NCI-H69 (cell line): ENCODE data around the gene TMEM178B.

Source experiments
- DNase-seq: peaks from one replicate; lab custom pipeline; 2025; lab: John Stamatoyannopoulos, UW

TMEM178B gene

DNA sequence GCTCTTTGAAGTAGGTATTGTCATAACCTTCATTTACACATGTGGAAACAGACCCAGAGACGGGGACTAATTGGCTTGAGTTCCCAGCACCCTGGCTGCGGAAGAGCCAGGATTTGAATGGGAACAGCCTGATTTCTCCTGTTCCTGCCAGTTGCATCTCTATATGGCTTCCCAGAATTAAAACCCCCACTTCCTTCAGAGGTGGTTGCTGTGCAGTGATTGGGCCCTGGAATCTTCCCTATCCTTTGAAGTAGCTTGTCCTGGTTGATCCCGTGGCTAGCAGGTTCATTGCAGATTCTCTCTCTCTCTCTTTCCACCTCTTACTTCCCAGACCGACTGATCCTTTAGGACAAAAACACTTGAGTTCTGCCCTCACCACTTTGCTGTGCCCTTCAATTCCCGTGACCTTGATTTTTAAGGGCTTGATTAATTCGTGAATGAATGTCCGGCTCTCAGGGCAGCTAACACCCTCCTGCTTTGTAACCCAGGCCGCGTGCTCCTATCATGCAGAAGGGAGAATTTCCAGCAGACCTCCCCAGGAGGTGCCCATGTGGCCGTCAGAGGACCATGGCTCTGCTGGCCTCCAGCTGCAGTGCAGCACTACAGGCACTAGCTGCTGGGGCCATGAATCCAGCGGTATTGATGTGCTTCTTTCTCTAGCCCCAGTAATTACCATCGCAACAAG, 356.7 kb downstream of the TMEM178B start:
- peak; percentile 70 for DNase-seq

DNA sequence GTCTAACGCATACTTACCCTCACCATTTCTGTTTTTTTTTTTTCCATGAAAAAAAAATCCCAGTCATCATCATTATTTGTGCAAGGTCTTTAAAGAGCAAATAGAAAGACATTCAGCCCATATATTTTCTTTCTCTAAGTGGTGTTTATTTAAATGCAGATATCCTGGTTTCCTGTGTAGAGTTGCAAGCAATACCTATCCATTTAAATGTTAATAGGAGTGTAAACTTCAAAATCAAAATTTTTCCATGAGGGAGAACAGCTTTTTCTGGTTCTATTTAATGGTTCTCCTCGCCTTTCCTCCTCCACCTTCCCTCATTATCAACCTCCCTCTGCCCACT, 357.2 kb downstream of the TMEM178B start:
- no peak for DNase-seq

DNA sequence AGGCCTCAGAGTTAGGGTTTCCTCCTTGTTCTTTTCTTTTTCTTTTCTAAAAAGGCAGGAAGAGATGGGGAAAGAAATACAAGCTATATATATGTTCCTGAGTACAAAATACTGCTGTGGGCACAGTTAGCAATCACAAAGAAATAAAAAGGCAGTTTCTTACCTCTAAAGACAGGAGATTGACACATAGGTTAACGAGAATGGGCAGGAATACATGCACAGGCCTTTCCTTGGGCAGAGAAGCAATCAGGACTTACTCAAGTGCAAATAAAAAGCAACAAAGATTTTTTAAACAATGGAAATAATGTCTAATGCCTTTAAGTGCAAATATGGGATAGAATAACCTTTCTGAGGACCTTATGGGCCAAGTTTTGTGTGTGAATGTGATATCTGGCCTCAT, 357.8 kb downstream of the TMEM178B start:
- no peak for DNase-seq

- peak; percentile 47 for DNase-seq
Observed at GRCh38 chr7:141433698-141434097, 359.8 kb downstream of the TMEM178B start.

GRCh38 chr7:141436139-141436538, 362.3 kb downstream of the TMEM178B start:
- DNase-seq, result peak; percentile 70

DNA sequence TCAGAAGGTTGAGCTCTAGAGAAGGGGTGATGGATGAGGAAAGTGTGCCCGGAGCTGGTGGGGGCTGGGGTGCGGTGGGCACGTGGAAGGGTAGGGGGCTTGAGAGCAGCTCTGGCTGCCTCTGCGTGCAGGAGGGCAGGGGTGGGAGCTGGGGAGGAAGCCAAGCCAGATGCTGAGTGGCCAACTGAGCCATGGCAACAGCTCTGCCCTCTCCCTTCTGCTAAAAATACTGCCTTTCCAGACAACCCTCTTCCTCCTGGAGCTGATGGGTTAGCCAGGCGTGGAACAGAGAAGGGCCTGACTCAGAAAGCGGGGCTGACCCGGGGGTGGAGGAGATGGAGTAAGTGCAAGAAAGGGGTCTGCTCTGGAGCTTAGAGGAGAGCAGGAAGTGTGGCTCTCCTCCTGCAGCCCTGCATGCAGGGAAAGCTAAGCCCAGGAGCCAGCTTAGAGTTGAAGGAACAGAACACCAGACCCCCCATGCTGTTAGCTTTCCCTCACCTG, 362.8 kb downstream of the TMEM178B start:
- DNase-seq, result peak; percentile 49

DNA sequence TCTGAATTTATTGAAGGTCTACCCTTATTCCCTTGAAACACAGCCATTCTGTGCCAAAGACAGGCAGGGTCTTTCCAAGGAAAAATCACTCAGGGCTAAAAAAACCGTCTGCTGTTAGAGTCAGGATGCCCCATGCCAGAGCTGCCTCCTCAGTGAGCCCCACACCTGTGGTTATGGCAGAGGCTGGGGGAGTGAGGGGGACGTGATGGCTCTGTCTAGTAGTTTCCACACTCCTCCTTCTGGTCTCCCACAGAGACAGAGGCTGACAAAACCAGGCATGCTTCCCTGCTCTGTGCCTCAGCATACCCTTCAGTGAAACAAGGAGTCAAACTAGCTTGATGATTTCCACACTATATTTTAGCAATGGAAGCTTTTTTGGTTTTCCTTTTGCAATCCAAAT, 365.3 kb downstream of the TMEM178B start:
- no peak for DNase-seq

GRCh38 chr7:141439776-141440175, 365.9 kb downstream of the TMEM178B start:
- DNase-seq, result no peak

GRCh38 chr7:141441837-141442627, 368.2 kb downstream of the TMEM178B start:
- no peak for DNase-seq

DNA sequence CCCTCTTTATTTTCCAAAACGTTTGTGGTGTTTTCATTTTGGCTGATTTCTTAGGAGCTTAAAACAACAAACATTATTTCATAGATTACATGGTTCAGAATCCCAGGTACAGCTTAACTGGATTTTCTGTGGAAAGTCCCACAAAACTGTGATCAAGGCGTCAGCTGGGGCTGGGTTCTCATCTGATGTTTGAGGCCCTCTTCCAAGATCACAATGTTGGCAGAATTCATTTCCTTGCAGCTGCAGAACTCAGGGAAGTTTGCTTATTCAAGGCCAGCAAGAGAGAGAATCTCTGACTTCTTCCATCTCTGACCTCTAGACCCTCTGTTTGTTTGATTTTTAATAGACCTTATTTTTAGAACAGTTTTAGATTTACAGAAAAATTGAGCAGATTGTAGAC, 368.9 kb downstream of the TMEM178B start:
- DNase-seq, result no peak

DNA sequence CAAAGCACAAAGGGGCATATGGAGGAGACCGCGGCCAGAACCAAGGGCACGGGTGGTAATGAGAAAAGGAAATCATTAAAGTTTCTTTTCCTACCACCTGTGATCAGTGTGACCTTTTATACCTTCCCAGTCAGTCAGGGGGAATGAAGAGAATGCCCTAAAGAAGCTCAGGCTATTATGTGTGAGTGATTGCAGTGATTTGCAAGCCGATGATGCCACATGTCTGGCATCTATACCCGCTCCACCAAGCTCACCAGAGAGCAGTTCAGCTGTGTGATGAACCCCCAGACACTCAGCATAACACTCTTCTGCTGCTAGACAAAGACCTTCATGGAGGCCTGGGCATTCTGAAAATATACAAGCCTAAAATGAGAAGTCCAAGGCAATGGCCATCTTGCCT, 371.1 kb downstream of the TMEM178B start:
- DNase-seq, result no peak

DNA sequence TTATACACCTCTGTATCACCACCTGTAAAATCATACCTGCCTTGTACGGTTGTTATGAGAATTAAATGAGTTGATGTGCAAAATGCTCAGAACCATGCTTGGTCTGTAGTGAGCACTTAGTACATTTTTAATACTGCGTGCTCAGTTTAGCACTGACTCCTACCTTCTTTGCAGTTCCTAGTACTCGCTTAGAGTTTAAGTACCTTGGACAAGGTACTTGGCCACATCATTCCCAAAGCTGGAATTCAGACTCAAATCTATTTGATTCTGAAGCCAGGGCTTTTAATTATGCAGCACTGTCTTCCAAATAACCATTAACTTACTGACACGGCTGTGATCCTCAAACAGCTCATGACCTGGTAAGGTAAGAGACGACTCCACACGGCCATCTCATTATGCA, 377.4 kb downstream of the TMEM178B start:
- DNase-seq, result no peak

- no peak for DNase-seq
Observed at GRCh38 chr7:141452911-141453310, 379.0 kb downstream of the TMEM178B start.

- DNase-seq, result no peak
Observed at GRCh38 chr7:141454338-141454737, 380.5 kb downstream of the TMEM178B start.

DNA sequence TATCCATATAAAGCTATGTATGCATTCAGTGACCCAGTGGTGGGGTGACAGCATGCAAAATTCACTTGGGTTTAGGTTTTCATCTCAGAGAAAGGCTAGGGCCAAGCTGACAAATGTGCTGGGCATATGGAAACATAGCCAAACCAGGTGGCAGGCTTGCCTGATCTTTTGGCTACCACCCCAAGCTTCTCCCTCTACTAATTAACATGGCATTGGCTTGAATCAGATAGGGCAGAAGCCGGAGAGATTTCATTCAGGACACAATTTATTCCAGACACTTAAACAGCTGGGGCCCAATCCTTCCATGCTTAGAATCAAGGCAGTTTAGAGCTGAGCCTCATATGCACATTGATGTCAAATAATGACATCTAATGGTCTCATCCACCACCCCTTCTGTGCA, 381.9 kb downstream of the TMEM178B start:
- DNase-seq, result no peak

GRCh38 chr7:141456298-141456697, 382.4 kb downstream of the TMEM178B start:
- DNase-seq, result no peak

- no peak for DNase-seq
Observed at GRCh38 chr7:141456711-141457110, 382.8 kb downstream of the TMEM178B start.

GRCh38 chr7:141460781-141461715, 387.2 kb downstream of the TMEM178B start:
- peak; percentile 42 for DNase-seq

- no peak for DNase-seq
Observed at GRCh38 chr7:141461924-141462323, 388.1 kb downstream of the TMEM178B start.

DNA sequence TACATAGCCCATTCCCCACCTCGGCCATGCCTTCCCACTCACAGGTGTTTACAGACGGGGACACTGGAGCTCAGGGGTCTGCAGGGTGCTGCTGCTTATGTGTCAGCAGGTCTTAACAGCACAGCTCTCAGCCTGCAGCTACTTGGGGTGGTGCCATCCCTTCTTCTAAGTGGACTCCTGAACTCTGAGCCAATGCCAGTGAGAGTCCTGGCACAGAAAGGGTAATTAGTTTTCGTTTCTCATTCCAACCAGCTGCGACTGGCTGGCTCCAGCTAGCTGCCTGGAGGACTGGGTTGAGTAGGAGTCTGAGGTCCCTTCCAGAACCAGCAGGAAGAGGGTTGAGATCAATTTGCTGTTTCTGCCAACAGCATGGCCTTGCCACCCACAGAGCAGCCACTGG, 389.1 kb downstream of the TMEM178B start:
- DNase-seq, result no peak

GRCh38 chr7:141463986-141464385, 390.1 kb downstream of the TMEM178B start:
- DNase-seq, result no peak

- no peak for DNase-seq
Observed at GRCh38 chr7:141464551-141464950, 390.7 kb downstream of the TMEM178B start.
